ENCODE results near the gene CCDC152. TPM values are rescaled to one million over a fixed set of nuclear protein-coding genes. Genes with fewer than 3 reads are reported as not detected.

The CCDC152 gene
- polyA plus RNA-seq, 1 donor (not counting 4 experiments of a cell fraction or from before 2014, with no cell fraction given) = 0.71 TPM

DNA sequence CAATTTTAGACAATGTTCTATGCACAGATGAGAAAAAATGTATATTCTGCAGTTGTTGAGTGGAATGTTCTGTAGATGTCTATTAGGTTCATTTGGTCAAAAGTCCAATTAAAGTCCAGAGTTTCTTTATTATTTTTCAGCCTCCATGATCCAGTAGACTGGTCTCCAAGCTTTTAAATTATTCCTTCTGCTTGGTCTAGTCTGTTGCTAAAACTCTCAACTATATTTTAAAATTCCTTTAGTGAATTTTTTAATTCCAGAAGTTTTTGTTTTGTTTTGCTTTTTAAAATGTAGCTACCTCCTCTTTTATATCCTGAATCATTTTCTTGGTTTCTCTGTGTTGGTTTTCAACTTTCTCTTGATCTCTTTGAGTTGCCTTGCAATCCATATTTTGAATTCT lies 30.5 kb downstream of the CCDC152 start:
- no peak for FAIRE-seq
- dilution Hi-C loops (cut with MboI; ENCODE audit: extremely low pct_ligation_motif_present, low sequenced_read_pairs) = no loop called here
- no peaks in the 10 kb centered on the region for H3K9me1 ChIP-seq (ENCODE audit: control insufficient read depth, extremely low read depth, insufficient read depth, low read length)

DNA sequence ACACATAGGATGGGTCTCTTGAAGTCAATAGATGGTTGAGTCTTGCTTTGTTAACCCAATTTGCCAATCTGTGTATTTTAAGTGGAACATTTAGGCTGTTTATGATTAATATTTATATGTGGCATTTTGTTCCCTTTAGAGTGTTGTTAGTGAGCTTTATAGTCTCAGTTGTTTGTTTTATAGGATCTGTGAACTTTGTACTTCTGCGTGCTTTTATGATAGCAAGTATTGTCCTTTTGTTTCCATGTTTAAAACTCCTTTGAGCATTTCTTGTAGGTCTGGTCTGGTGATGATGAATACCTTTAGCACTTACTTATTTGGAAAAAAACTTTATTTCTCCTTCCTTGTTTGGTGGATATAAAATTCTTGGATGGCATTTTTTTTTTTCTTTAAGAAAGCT lies 31.2 kb downstream of the CCDC152 start:
- Histone ChIP-seq H3K36me3 (ENCODE audit: control insufficient read depth in 2 of 2, extremely low read depth in 1 of 2, insufficient read depth in 2 of 2, low read length in 2 of 2) (no peaks in the 10 kb centered on the region), H2AFZ (ENCODE audit: control insufficient read depth, low read length) (no peak overlapping the region), H3K4me2 (ENCODE audit: control insufficient read depth, extremely low read depth, insufficient read depth, low read depth, low read length) (no peak overlapping the region), H3K4me3 (ENCODE audit: control insufficient read depth in 2 of 3, extremely low read depth in 1 of 3, insufficient read depth in 2 of 3, low read depth in 1 of 3, low read length in 3 of 3) (no peak overlapping the region), H3K9me1 (ENCODE audit: control insufficient read depth, extremely low read depth, insufficient read depth, low read length) (no peaks in the 10 kb centered on the region), H3K9me3 (ENCODE audit: control insufficient read depth, low read depth, low read length) (no peaks in the 10 kb centered on the region), H3K4me1 (ENCODE audit: control insufficient read depth, extremely low read depth, insufficient read depth, low read length) (no peaks in the 10 kb centered on the region), H3K27me3 (ENCODE audit: control insufficient read depth, extremely low read depth, insufficient read depth, low read length) (no peaks in the 10 kb centered on the region), H3K27ac (ENCODE audit: control insufficient read depth, insufficient read depth, low read length) (no peak overlapping the region), H4K20me1 (ENCODE audit: control insufficient read depth, extremely low read depth, insufficient read depth, low read length) (no peaks in the 10 kb centered on the region), H3K79me2 (ENCODE audit: control insufficient read depth, insufficient read depth, low read length) (no peaks in the 10 kb centered on the region), H3K9ac (ENCODE audit: control insufficient read depth, extremely low read depth, insufficient read depth, low read length) (no peak overlapping the region)
- no peak for TF ChIP-seq EZH2 (IDR thresholded peaks at IDR 0.05; ENCODE audit: low read length)
- TF ChIP-seq, protein P1, sequence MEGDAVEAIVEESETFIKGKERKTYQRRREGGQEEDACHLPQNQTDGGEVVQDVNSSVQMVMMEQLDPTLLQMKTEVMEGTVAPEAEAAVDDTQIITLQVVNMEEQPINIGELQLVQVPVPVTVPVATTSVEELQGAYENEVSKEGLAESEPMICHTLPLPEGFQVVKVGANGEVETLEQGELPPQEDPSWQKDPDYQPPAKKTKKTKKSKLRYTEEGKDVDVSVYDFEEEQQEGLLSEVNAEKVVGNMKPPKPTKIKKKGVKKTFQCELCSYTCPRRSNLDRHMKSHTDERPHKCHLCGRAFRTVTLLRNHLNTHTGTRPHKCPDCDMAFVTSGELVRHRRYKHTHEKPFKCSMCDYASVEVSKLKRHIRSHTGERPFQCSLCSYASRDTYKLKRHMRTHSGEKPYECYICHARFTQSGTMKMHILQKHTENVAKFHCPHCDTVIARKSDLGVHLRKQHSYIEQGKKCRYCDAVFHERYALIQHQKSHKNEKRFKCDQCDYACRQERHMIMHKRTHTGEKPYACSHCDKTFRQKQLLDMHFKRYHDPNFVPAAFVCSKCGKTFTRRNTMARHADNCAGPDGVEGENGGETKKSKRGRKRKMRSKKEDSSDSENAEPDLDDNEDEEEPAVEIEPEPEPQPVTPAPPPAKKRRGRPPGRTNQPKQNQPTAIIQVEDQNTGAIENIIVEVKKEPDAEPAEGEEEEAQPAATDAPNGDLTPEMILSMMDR (optimal IDR thresholded peaks at IDR 0.05 in 1 of 3, IDR thresholded peaks at IDR 0.05 in 1 of 3, conservative IDR thresholded peaks at IDR 0.05 in 1 of 3; ENCODE audit: extremely low read depth in 1 of 3, insufficient read depth in 2 of 3, low read length in 3 of 3) = no peak
- DNase-seq (ENCODE audit: low read depth, low spot score) (no peak), FAIRE-seq (no peak)
- dilution Hi-C loops (cut with MboI; ENCODE audit: extremely low pct_ligation_motif_present, low sequenced_read_pairs) = no loop called here

More for the DNA sequence above, 30.5 kb downstream of the CCDC152 start:
- H3K4me1 ChIP-seq (ENCODE audit: control insufficient read depth, extremely low read depth, insufficient read depth, low read length) = no peaks in the 10 kb centered on the region
- no peaks in the 10 kb centered on the region for H4K20me1 ChIP-seq (ENCODE audit: control insufficient read depth, extremely low read depth, insufficient read depth, low read length)
- H3K9ac ChIP-seq (ENCODE audit: control insufficient read depth, extremely low read depth, insufficient read depth, low read length) = no peak overlapping the region
- H3K4me3 ChIP-seq (ENCODE audit: control insufficient read depth in 2 of 3, extremely low read depth in 1 of 3, insufficient read depth in 2 of 3, low read depth in 1 of 3, low read length in 3 of 3) = no peak overlapping the region
- no peak overlapping the region for H3K27ac ChIP-seq (ENCODE audit: control insufficient read depth, insufficient read depth, low read length)
- H3K27me3 ChIP-seq (ENCODE audit: control insufficient read depth, extremely low read depth, insufficient read depth, low read length) = no peaks in the 10 kb centered on the region
- H3K36me3 ChIP-seq (ENCODE audit: control insufficient read depth in 2 of 2, extremely low read depth in 1 of 2, insufficient read depth in 2 of 2, low read length in 2 of 2) = no peaks in the 10 kb centered on the region
- TF ChIP-seq, protein P1 (optimal IDR thresholded peaks at IDR 0.05 in 1 of 3, IDR thresholded peaks at IDR 0.05 in 1 of 3, conservative IDR thresholded peaks at IDR 0.05 in 1 of 3; ENCODE audit: extremely low read depth in 1 of 3, insufficient read depth in 2 of 3, low read length in 3 of 3) = no peak
- no peak for TF ChIP-seq EZH2 (IDR thresholded peaks at IDR 0.05; ENCODE audit: low read length)
- H3K9me3 ChIP-seq (ENCODE audit: control insufficient read depth, low read depth, low read length) = no peaks in the 10 kb centered on the region
- H2AFZ ChIP-seq (ENCODE audit: control insufficient read depth, low read length) = no peak overlapping the region
- H3K79me2 ChIP-seq (ENCODE audit: control insufficient read depth, insufficient read depth, low read length) = no peaks in the 10 kb centered on the region
- DNase-seq (ENCODE audit: low read depth, low spot score) = no peak
- H3K4me2 ChIP-seq (ENCODE audit: control insufficient read depth, extremely low read depth, insufficient read depth, low read depth, low read length) = no peak overlapping the region
